GM12865 (cell line): ENCODE data around the gene PPP1R10.

ENCODE experiments used
- DNase-seq: peaks from one replicate; pipeline ENCODE4 v3.0.0; 2010; ENCODE audit warnings: low read depth
- H3K4me3 ChIP-seq: 2 replicates; pipeline ENCODE4 v1.5.1; 2011; ENCODE audit warnings: mild to moderate bottlenecking, low read depth, low read length, control low read depth
- CTCF ChIP-seq: IDR thresholded peaks from 2 replicates; pipeline ENCODE4 v1.5.1; 2011; ENCODE audit warnings: low read length, control low read depth, low read depth, inconsistent platforms; ENCODE audit not compliant: insufficient read depth; ENCODE audit errors: missing control alignments

The PPP1R10 gene

GRCh38 chr6:30610065-30610464 is 7.0 kb downstream of the PPP1R10 start:
- no peak overlapping the region for H3K4me3 ChIP-seq
- TF ChIP-seq CTCF, result no peak
- no peak for DNase-seq

DNA sequence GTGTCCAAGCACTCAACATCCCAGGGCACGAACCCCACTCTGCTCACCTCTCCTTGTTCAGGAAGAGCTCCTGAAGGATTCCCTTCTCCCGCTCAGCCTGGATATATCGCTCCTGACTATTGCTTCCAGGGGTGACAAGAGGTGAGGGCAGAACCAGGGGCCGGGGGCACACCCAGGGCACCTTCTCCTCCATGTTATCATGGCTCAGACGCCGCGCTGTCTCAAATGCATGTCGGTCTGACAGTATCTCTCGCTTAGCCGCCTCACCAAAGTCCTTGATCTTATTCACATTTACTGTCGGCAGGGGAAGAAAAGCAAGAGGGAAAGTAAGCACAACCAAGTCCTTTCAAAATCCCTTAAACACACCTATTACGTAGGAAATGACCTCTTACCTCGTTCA is 13.1 kb downstream of the PPP1R10 start:
- H3K4me3 ChIP-seq, result no peak overlapping the region
- no peak for TF ChIP-seq CTCF
- DNase-seq, result no peak

DNA sequence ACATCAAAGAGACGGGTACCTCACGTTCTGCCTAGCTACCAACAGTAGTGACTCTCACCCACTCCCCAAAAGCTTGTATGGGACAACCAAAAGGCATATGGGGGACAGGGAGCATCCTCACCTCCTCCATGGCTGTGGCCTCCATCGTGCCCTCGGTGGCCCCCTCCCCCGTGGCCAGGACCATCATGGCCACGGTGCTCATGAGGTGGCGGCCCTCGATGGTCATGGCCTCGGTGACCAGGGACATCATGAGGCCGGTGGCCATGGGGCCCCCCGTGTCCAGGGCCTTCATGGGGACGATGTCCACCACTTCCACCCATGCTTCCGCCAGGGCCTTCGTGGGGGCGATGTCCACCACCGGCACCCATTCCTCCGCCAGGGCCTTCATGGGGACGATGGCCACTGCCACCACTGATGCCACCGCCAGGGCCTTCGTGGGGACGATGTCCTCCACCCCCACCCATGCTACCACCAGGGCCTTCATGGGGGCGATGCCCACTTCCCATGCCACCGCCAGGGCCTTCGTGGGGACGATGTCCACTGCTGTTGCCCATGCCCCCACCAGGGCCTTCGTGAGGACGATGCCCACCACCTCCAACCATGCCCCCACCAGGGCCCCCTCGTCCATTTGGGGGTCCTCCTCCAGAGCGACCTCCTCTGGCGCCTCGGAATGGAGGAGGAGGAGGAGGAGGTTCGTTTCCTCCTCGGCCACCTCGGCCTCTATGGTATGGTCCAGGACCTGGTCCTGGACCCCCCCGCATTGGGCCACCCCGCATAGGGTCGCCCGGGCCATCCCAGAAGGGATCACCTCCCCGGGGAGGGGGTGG is 15.0 kb downstream of the PPP1R10 start:
- DNase-seq, result no peak
- TF ChIP-seq CTCF, result no peak
- H3K4me3 ChIP-seq, result no peak overlapping the region

- no peak for TF ChIP-seq CTCF
- DNase-seq, result no peak
- no peak overlapping the region for H3K4me3 ChIP-seq
Measured at GRCh38 chr6:30601436-30601814, 15.6 kb downstream of the PPP1R10 start.

- DNase-seq, result no peak
- TF ChIP-seq CTCF, result no peak
- no peak overlapping the region for H3K4me3 ChIP-seq
Measured at GRCh38 chr6:30600451-30600961, 16.5 kb downstream of the PPP1R10 start.

- DNase-seq, result no peak
- TF ChIP-seq CTCF, result no peak
- no peak overlapping the region for H3K4me3 ChIP-seq
Measured at GRCh38 chr6:30599625-30600324, 17.3 kb downstream of the PPP1R10 start.
